GM19467 (cell line): ENCODE measurements around the gene EMSY.
"Not testable (repeated sequence)": the region's sequence is repeated elsewhere in the genome, so short reads cannot be mapped to it uniquely, and the experiment has no call there.

ENCODE experiments used
- ATAC-seq: cut with Tn5 transposase; IDR thresholded peaks from one replicate; pipeline ENCODE4 v1.9.1; 2021; ENCODE audit warnings: mild to moderate bottlenecking, moderate library complexity; ENCODE audit not compliant: unreplicated experiment

The EMSY gene

DNA sequence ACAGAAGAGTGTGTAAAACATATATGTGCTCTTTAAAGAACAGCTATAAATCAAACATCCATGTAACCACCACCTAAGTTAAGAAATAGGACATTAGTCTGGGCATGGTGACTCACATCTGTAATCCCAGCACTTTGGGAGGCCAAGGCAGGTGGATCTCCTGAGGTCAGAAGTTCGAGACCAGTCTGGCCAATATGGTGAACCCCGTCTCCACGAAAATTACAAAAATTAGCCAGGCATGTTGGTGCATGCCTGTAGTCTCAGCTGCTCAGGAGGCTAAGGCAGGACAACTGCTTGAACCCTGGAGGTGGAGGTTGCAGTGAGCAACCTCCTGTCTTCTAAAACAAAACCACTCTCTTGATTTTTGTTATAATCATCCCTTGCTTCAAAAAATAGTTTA, 122.4 kb downstream of the EMSY start:
- ATAC-seq, result no peak

DNA sequence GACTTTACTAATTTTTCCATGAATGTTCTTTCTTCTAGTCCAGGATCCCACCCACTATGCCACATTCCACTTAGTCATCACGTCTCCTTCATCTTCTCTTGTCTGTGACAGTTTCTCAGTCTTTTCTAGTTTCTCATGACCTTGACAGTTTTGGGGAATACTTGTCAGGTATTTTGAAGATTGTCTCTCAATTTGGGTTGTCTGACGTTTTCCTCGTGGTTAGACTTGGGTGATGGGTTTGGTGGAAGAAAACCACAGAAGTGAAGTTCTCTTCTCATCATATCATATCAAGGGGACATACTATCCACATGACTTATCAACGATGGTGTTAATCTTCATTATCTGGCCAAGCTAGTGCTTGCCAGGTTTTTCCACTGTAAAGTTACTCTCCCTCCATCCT, 123.3 kb downstream of the EMSY start:
- ATAC-seq, result no peak

DNA sequence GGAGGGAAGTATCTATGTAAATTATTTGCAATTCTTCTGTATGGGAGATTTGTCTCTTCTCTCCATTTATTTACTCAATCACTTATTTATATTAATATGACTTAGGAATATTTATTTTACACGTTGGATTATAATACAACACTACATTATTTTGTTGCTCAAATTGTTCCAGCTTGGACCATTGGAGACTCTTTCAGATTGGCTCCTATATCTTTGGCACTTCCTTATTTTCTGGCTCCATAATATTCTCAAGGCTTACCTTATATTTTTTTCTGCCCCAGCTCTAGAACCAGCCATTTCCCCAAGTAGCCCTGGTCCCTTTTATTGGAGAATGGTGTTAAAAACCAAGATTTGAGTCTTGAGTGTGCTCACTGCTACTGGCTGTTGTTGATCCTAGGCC, 123.8 kb downstream of the EMSY start:
- ATAC-seq, result no peak

DNA sequence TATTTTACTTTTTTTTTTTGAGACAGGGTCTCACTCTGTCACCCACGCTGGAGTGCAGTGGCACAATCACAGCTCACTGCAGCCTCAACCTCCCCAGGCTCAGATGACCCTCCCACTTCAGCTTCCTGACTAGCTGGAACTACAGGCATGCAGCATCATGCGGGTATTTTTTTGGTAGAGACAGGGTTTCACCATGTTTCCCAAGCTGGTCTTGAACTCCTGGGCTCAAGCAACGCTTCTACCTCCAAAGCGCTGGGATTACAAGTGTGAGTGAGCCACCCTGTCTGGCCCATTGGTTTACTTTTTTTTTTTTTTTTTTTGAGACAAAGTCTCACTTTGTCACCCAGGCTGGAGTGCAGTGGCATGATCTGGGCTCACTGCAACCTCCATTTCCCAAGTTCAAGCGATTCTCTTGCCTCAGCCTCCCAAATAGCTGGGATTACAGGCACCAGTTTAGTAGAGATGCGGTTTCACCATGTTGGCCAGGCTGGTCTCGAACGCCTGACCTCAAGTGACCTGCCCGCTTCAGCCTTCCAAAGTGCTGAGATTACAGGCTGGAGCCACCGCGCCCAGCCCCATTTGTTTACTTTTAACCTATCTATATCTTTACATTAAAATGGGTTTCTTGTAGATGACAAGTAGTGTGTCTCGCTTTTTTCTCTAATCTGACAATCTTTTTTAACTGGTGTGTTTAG, 127.5 kb downstream of the EMSY start:
- not testable (repeated sequence) for ATAC-seq

DNA sequence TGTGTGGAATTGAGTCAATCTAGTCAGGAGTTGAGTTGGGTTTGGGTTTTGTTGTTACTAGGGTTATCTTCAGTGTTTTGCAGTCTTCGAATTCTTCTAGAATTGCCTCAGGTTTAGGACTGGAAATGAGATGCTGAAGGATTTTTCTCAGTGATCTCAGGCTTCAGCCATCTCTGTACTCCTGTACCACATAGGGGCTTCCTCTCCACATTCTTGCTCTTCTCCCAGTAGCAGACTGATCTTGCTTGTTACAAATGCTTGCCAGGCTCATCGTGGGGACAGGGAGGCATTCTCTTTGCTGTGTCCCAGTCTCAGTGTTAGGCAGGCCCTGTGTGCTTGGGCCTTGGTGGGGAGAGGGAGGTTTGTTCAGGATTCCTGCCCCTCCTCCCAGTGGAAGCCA, 129.6 kb downstream of the EMSY start:
- ATAC-seq, result no peak

DNA sequence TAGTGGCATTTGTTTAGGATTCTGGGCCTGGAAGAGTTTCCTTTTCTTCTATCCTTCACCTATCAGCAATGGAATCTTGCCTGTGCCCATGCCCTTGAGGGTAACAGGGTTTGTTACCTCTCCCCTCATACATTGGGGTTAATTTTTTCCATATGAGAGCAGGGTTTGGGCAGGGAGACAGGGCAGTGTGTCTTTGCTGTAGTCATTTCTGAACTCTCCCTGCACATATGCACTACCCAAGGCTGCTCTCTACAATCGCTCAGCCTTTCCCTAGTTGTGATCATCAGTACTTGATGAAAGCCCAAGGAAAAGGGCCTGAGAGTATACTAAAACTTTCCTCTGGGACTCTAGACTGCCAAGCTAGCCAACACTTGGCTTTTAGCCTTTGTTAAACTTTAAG, 130.1 kb downstream of the EMSY start:
- no peak for ATAC-seq

DNA sequence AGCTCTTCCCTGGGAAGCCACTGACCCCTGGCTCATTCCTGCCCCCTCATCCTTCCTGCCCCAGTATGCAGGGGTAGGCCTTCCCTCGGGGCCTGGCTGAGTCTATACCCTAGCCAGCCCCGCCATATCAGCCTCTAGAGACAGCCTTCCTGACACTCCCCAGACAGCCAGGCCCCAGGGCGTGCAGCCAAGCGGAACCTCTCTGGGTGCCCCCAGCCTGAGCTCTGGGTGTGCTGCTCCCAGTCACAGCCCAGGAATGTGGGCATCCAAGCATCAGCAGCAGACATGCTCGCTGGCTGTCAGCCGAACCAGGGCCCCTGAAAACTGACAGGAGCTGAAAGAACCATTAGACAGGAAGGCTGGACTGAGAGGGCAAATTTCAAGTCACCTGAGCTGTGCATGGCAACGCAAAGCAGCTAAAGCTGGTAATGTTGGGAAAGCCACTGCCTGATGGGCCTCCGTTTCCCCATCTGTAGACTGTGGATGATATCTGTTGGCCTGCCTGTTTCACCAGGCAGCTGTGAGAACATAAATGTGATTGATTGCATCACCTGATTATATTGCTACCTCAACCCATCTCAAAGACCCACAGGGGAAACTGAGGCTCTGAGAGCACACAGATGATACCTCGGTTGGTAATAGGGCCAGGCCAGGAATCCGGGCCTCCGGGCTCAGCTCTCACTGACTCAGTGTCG, 132.6 kb downstream of the EMSY start:
- ATAC-seq, result no peak

DNA sequence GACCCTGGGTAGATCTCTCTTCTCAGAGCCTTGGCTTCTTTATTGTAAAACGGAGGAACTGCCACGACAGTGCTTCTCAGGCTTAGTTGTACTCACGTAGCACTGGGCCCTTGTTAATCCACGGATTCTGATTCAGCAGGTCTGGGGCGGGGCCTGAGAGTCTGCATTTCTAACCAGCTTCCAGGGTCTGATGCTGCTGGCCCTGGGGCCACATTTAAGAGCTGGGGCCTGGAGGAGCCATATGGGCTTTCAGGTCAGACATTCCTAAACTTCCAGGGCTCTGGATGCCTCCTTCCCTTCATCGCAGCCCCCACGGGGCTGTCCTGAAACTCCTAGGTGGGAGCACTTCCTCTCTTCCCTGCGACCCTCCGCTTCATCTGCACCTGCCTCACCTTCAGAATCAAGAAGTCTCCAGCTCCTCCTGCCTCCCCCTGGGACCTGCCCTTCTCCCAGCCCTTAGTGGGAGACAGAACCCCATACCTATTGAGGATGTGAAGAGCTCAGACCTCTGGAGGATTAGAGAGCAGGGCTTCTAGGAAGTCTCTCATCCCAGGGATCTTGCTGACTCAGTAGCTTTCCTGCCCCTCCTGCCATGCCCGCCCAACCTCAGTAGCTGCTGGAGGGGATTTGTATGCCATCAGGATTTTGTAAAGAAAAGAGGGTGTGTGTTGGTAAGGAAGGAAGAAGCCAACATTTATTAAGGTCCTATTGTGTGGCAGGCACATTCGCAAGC, 133.3 kb downstream of the EMSY start:
- ATAC-seq, result no peak

DNA sequence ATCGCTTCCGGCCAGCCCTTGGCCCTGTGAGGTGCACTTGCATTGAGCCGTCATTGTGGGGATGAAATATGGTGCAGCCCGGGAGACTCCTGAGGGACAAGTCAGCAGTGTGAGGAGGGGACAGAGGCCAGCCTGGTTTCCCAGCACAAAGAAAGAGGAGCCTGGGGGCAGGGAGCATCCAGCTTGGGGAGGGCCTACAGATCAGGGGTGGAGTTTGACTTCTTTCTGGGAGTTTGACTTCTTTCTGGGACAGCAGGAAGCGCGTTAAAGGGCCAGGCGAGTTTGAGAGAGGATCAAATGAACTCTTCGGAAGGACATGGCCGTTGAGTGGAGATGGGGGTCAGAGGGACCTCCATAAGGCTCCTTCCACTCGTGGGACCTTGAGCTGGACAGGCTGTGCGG, 133.8 kb downstream of the EMSY start:
- ATAC-seq, result no peak

DNA sequence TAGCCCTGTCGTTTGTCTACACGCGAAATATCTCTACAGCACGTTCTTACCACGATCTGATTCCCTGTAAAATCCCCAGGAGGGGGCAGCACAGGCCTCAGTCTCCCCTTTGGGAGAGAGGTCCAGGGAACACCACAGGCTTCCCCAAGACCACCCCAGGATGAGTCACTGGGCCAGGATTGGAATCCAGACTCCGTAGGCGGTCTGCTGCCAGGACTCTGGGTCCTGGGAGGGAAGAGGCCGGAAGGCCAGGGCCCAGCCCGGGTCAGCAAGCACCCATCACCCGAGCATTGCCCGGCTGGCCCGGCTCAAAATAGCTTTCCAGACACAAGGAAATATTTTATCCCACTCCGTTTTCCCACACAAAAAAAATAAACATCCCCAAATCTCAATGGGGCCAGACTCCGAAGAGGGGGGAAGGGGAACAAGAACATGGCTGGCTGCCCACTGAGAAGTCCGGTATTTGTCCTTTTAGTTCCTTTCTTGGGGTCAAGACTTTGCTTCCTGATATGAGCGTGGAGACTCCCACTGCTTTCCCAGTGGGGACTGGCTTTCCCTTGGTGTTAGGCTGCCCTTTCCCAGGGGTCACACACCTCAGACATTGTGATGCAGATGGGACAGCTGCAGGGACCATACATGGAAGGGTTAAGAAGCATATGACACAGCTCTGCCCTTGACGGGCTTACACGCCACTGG, 134.4 kb downstream of the EMSY start:
- no peak for ATAC-seq

DNA sequence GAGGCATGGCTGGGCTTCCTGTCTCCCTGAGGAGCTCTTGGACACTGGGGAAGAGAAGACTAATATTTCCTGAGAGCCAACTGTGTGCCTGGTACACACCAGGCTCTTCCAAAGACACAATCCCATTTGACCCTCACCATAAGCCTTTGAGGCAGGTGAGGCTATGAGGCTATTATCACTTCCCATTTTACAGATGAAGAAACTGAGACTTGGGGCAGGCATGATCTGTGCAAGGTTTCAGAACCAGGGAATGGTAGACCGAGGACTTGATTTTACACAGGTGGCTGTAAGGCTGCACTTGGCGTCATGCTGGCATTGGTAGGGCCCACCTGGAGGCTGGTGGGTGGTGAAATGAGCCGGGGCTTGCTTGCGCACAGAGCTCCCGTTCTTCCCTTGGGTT, 134.9 kb downstream of the EMSY start:
- no peak for ATAC-seq

DNA sequence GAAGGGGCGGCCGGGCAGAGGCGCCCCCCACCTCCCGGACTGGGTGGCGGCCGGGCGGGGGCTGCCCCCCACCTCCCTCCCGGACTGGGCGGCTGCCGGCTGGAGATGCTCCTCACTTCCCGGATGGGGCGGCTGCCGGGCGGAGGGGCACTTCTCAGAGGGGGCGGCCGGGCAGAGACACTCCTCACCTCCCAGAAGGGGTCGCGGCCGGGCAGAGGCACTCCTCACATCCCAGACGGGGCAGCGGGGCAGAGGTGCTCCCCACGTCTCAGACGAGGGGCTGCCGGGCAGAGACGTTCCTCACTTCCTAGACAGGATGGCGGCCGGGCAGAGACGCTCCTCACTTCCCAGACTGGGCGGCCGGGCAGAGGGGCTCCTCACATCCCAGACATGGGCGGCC, 137.7 kb downstream of the EMSY start:
- ATAC-seq, result not testable (repeated sequence)

DNA sequence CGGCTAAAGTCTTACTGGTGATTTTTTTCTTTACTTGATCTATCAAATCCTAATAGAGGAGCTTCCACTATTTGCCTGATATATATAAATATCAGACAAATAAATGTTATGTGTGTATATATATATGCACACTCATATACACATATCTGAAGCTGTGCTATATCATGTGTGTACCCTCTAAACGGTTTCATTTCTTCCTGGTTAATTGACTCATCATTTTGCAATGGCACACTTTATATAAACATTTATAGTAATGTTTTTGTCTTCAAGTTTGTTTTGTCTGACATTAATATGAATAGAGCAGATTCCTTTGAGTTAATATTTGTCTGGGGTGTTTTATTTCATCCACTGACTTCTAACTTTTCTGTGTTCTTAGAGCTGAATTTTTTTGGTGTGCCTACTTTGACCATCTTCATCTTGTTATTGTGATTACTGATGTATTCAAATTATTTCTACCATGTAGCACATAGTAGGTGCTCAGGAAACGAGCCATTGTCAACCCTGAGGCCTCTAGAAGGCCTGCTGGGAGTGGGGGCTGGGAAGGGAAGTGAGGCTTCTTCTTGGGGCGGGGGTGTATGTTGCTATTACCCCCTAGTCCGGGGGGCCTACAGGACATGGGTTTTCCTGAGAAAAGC, 143.1 kb downstream of the EMSY start:
- ATAC-seq, result no peak

DNA sequence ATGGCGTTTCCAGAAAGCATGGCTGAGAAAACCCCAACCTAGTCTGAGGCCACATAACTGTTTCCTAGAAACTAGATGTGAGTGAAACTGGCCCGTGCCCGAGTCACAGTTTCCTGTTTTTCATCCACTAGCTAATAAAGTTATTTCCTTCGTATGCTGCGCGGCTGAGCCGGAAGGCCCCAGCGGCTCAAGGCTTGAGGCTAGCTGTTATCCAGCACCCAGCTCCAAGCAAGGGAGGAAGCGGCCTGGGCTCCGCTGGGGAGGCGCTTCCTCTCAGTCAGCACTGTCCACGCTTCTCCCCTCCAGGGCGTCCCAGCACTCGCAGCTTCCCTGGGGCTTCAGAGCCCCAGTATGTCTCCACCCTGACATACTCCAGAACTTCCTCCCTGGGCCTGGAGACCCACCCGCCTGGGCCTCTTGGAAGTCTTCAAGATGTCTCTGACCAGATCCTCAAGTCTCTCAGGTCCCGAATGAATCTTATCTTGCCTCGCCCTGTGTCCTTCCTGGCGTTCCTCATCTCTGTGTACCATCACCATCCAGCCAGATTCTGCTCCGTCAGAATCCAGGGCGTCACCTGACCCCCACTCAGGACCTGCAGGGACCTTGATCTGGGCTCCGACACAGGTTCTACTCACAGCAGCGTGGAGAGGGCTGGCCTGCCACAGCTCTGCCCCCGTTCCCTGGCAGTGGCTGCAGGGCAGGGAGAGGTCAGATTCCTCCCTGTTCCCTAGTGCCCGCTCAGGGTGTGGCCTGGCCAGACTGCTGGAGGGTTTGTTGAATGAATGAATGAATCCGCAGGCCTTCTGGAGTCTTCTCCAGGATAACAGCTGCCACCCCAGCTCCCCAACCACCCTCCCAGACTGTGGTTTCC, 143.9 kb downstream of the EMSY start:
- ATAC-seq, result no peak

DNA sequence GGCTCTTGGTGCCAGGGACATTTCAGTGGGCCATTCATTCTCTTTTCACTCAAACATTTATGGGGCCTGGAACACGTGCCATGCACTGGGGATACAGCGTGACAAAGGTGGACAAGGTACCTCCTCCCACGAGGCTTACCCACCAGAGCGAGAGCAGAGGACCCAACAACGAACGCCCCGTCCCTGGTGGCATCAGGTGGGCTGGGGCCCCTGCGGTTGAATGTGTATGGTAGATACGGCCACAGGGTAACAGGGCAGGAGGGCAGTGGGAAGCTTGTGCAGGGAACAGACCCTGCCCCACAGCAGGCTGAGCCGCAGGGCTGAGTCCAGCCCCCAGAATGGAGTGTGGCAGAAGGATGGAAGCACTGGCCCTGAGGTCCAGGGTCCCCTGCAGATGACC, 144.7 kb downstream of the EMSY start:
- no peak for ATAC-seq

DNA sequence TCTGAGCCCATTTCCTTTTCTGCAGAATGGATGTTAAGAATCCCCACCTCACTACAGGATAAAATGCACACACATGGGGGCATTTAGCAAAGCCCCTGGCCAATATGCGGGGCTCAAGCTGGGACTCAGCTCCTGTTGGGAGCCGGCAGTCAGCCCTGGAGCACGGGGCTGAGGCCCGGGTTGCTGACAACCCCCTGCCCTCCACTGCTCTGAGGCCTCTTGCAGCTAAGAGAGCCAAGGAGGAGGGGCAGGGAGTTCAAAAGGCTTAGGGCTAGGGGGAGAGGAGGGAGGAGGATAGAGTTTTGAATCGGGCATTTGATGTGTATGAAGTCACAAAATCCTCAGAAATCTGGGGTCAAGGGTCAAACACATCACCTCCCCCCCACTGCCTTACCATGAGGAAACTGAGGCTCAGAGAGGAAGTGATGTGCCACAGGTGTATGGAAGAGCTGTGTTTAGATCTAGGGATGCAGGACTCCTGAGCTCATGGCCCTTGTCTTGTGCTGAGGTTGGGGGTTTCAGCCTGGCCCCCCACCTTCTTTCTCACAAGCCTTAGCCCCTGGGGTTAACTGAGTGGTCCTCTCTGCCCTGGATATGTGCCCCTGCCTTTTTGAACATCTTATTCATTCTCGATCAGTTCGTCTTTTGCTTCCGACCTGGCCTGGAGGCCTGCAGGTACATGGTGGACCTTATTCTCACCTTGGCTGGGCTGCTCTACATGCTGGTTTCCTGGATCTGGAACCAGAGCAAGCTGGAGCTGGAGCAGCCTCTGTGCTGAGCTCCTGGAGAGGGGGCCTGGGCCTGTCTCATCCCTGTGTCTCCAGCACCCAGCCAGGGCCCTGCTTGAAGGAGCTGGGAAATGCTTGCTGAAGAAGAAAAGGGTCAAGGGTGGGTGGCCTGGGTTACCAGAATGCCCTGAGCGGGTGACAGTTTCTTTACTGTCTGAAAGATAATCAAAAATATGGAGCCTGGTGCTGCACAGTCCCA, 145.4 kb downstream of the EMSY start:
- no peak for ATAC-seq

DNA sequence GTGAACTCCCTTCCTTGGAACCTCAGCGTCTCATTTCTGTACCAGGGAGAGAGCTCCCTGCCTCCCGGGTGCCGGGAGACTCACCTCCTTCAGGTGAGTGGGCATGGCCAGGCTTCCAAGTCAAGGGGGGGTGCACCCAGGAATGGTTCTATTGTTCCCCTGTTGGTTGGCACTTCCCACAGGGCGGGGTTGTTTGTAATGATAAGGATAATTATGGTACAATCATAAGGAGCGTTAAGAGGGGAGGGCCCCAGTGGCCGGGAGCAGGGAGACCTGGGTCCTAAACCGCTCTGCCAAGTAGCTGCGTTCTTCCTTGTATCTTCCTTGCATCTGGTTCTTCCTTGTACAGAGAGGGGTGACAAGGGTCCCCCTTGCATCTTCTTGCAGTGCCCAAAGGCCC, 146.6 kb downstream of the EMSY start:
- no peak for ATAC-seq

DNA sequence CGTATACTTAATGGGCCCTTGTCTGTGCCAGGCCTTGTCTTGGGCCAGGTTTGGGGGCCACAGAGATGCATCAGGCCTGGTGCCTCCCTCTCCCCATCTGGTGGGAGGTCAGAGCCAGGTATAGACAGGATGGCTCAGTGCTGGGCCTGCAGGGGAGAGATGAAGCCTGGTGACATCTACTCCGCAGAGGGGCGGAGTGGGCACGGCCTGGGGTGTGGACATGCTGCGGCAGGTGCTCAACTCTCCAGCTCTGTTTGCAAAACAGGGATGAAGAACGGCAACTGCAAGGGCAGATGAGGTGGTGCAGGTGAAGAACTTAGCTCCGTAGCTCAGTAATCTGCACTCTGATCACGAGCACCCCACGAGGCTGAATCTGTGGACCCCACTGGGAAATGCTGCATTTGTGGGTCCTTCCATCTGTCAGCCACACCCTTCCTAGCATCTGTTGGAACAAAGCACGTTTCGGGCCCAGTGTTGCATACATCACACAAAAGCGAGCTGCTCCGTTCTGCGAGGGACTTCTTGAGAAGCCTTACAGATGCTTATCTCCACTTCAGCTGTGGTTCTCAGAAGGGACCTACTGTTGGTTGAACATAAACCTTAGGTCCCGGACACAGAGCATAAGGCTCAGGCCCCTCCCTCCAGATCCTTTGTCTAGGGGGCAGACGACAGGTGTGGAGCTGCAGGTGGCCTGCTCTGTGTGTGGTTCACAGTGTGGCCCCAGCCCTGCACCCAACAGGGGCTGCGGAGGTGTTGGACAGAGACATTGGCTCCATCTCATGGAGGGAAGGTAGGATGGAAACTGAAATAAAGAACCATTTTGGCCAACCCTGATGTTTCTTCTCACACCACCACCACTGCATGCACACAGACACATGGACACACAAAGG, 147.5 kb downstream of the EMSY start:
- ATAC-seq, result no peak
